OCI-LY3 (cell line): ENCODE results near the gene PTPRU.

Source experiments
- H2AFZ ChIP-seq: fragments of 200-600, 300-600 bp; shearing (Covaris generic); 2 replicates; pipeline ENCODE4 v1.6.0; 2014; ENCODE audit warnings: antibody characterized with exemption, low read depth, low read length
- H3K27ac ChIP-seq: fragments of 200-600, 300-600 bp; sonication (generic); 2 replicates; pipeline ENCODE4 v1.5.1; 2014; ENCODE audit warnings: mild to moderate bottlenecking, low read length, moderate library complexity, mixed read lengths
- H3K27me3 ChIP-seq: fragments of 200-600, 300-600 bp; sonication (generic); 2 replicates; pipeline ENCODE4 v1.6.1; 2014; ENCODE audit warnings: low read depth, low read length, mixed read lengths
- H3K36me3 ChIP-seq: fragments of 200-600, 300-600 bp; sonication (generic); replicated peaks from 2 replicates; pipeline ENCODE3; 2014; ENCODE audit warnings: low read depth, low read length, mixed read lengths
- H3K4me1 ChIP-seq: fragments of 300-600, 200-600 bp; sonication (generic); 2 replicates; pipeline ENCODE4 v1.6.1; 2014; ENCODE audit warnings: low read length, mixed read lengths
- H3K4me2 ChIP-seq: fragments of 200-600, 300-600 bp; sonication (generic); 2 replicates; pipeline ENCODE4 v1.6.1; 2014; ENCODE audit warnings: low read length, mixed read lengths
- H3K4me3 ChIP-seq: fragments of 300-600, 200-600 bp; sonication (generic); 2 replicates; pipeline ENCODE4 v1.5.1; 2014; ENCODE audit warnings: antibody characterized with exemption, mild to moderate bottlenecking, low read length, moderate library complexity
- H3K79me2 ChIP-seq: fragments of 300-600, 200-600 bp; shearing (Covaris generic); 2 replicates; pipeline ENCODE4 v1.6.1; 2014; ENCODE audit warnings: mild to moderate bottlenecking, low read length, mixed read lengths
- H3K9ac ChIP-seq: fragments of 300-600, 200-600 bp; shearing (Covaris generic); 2 replicates; pipeline ENCODE4 v1.6.0; 2014; ENCODE audit warnings: mild to moderate bottlenecking, low read length, moderate library complexity
- H3K9me3 ChIP-seq: fragments of 200-600, 300-600 bp; shearing (Covaris generic); 2 replicates; pipeline ENCODE4 v1.6.1; 2014; ENCODE audit warnings: low read length, mixed read lengths; ENCODE audit not compliant: insufficient read depth
- H4K20me1 ChIP-seq: fragments of 200-600, 300-600 bp; sonication (generic); 2 replicates; pipeline ENCODE4 v1.6.1; 2016; ENCODE audit warnings: low read length, mixed read lengths; ENCODE audit not compliant: insufficient read depth
- CTCF ChIP-seq: fragments of 200-600, 300-600 bp; sonication (generic); IDR thresholded peaks from 2 replicates; pipeline ENCODE4 v1.5.1; 2014; ENCODE audit warnings: antibody characterized with exemption, low read length, low read depth
- EZH2phosphoT487 ChIP-seq: fragments of 200-600 bp; shearing (Covaris generic); IDR thresholded peaks from 2 replicates; pipeline ENCODE4 v1.6.1; 2018; ENCODE audit warnings: antibody characterized with exemption, mixed run types, low read depth

The PTPRU gene

GRCh38 chr1:29315262-29315661 is 78.9 kb downstream of the PTPRU start:
- Histone ChIP-seq H3K27ac (no peak overlapping the region), H4K20me1 (no peaks in the 10 kb centered on the region), H3K9ac (no peak overlapping the region), H3K27me3 (no peaks in the 10 kb centered on the region), H3K4me2 (no peak overlapping the region), H3K4me3 (no peak overlapping the region), H2AFZ (no peak overlapping the region), H3K9me3 (no peaks in the 10 kb centered on the region), H3K36me3 (no peaks in the 10 kb centered on the region), H3K4me1 (no peaks in the 10 kb centered on the region), H3K79me2 (no peaks in the 10 kb centered on the region)
- TF ChIP-seq EZH2phosphoT487 (no peak), CTCF (no peak)

GRCh38 chr1:29315876-29316275 is 79.6 kb downstream of the PTPRU start:
- Histone ChIP-seq H3K4me2 (no peak overlapping the region), H3K36me3 (no peaks in the 10 kb centered on the region), H3K79me2 (no peaks in the 10 kb centered on the region), H3K9ac (no peak overlapping the region), H4K20me1 (no peaks in the 10 kb centered on the region), H3K27ac (no peak overlapping the region), H3K4me3 (no peak overlapping the region), H3K27me3 (no peaks in the 10 kb centered on the region), H3K9me3 (no peaks in the 10 kb centered on the region), H2AFZ (no peak overlapping the region), H3K4me1 (no peaks in the 10 kb centered on the region)
- no peak for TF ChIP-seq CTCF
- no peak for TF ChIP-seq EZH2phosphoT487

GRCh38 chr1:29317063-29317915 is 81.0 kb downstream of the PTPRU start:
- Histone ChIP-seq H3K27me3 (no peaks in the 10 kb centered on the region), H3K9ac (no peak overlapping the region), H4K20me1 (no peaks in the 10 kb centered on the region), H3K79me2 (no peaks in the 10 kb centered on the region), H3K4me3 (no peak overlapping the region), H3K36me3 (no peaks in the 10 kb centered on the region), H3K4me2 (no peak overlapping the region), H3K9me3 (no peaks in the 10 kb centered on the region), H2AFZ (no peak overlapping the region), H3K4me1 (no peaks in the 10 kb centered on the region), H3K27ac (no peak overlapping the region)
- TF ChIP-seq CTCF, result no peak

GRCh38 chr1:29317916-29318530 is 81.7 kb downstream of the PTPRU start:
- no peaks in the 10 kb centered on the region for H3K79me2 ChIP-seq
- H3K27ac ChIP-seq, result no peak overlapping the region
- no peak overlapping the region for H3K4me2 ChIP-seq
- no peak overlapping the region for H3K4me3 ChIP-seq
- no peaks in the 10 kb centered on the region for H4K20me1 ChIP-seq
- no peak overlapping the region for H3K9ac ChIP-seq
- no peaks in the 10 kb centered on the region for H3K9me3 ChIP-seq
- no peaks in the 10 kb centered on the region for H3K27me3 ChIP-seq
- H3K36me3 ChIP-seq, result no peaks in the 10 kb centered on the region
- H2AFZ ChIP-seq, result no peak overlapping the region
- no peaks in the 10 kb centered on the region for H3K4me1 ChIP-seq
- no peak for TF ChIP-seq EZH2phosphoT487
- TF ChIP-seq CTCF, result no peak
